ENCODE data around the gene ATCAY.

DNA sequence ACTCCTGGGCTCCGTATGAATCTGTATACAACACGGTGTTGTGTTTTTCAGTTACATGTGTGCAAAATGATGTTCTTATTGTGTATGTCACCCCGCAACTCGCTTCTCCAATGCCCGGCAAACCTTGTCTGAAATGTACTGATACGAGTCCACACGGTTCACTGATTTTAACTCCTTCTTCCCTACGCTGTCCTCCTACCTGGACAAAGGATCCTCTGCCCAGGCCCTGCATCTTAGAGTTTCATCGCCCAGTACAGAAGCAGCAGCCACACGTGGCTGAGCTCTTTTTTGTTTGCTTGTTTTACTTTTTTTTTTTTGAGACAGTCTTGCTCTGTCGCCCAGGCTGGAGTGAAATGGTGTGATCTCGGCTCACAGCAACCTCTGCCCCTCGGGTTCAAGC is 40.5 kb upstream of the ATCAY start:
- TF ChIP-seq EZH2phosphoT487 (IDR thresholded peaks at IDR 0.05; ENCODE audit: insufficient read depth, low read depth): no peak
- no peak for TF ChIP-seq EZH2 (IDR thresholded peaks at IDR 0.05; ENCODE audit: insufficient read depth, poor library complexity, severe bottlenecking)

Measured in GM23248 (cell line).